Measurements from ENCODE around the gene SCRT2.

SCRT2 gene

DNA sequence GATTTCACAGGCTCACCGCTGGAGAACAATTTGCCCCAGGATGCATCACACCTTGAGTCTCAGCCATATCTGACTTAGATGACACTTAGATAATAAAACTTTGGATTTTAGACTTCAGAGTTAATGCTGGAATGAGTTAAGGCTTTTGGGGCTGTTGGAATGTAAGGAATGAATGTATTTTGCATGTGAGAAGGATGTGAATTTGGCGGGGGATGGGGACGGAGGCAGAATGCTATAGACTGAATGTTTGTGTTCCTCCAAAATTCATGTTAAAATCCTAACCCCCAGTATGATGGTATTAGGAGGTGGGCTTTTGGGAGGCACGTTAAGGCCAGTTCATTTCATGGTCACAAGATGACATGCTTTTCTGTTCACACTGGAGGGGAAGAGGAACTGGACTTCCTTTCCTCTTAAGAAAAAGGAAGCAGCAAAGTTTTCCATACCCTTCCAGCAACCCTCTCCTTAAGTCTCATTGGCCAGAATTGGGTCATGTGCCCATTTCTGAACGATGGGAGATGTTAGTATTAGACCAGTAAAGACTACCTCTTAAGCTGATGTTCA, 16.8 kb downstream of the SCRT2 start:
- no peak overlapping the region for H3K4me3 ChIP-seq (ENCODE audit: severe bottlenecking)

DNA sequence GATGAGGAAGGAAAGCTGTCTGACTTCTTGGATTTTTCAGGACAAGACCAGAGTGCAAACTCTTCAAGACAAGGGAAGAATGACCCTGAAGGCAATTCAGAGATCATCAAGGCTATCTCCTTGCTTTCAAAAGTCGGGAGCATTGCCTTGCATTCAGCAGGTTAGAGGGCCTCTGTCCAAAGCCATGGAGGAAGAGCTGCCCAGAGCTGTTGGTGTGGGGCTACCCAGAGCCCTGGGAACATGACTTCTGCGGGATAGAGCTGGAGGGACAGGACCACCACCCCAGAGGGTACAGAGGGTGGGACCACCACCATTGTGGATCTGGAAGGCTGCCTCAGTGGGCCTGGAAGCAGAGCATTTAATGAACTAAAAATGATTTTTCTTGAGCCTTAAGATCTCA, 17.4 kb downstream of the SCRT2 start:
- H3K27me3 ChIP-seq (ENCODE audit: insufficient read depth, poor library complexity, severe bottlenecking): peaks cover 32% of the 10 kb centered on the region
- ATAC-seq (ENCODE audit: low read depth): no peak
- no peak overlapping the region for H3K4me3 ChIP-seq (ENCODE audit: severe bottlenecking)
- no peaks in the 10 kb centered on the region for H3K36me3 ChIP-seq (ENCODE audit: low read depth)
- no peaks in the 10 kb centered on the region for H3K4me1 ChIP-seq (ENCODE audit: insufficient read depth, poor library complexity, severe bottlenecking)
- DNase-seq (ENCODE audit: low spot score): no peak
- TF ChIP-seq, protein P1, sequence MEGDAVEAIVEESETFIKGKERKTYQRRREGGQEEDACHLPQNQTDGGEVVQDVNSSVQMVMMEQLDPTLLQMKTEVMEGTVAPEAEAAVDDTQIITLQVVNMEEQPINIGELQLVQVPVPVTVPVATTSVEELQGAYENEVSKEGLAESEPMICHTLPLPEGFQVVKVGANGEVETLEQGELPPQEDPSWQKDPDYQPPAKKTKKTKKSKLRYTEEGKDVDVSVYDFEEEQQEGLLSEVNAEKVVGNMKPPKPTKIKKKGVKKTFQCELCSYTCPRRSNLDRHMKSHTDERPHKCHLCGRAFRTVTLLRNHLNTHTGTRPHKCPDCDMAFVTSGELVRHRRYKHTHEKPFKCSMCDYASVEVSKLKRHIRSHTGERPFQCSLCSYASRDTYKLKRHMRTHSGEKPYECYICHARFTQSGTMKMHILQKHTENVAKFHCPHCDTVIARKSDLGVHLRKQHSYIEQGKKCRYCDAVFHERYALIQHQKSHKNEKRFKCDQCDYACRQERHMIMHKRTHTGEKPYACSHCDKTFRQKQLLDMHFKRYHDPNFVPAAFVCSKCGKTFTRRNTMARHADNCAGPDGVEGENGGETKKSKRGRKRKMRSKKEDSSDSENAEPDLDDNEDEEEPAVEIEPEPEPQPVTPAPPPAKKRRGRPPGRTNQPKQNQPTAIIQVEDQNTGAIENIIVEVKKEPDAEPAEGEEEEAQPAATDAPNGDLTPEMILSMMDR (IDR thresholded peaks at IDR 0.05; ENCODE audit: poor library complexity, severe bottlenecking): no peak
- no peaks in the 10 kb centered on the region for H3K9me3 ChIP-seq (ENCODE audit: severe bottlenecking)
- H3K27ac ChIP-seq (ENCODE audit: poor library complexity, severe bottlenecking): no peak overlapping the region

More for the DNA sequence above, 16.8 kb downstream of the SCRT2 start:
- Histone ChIP-seq H3K27ac (ENCODE audit: poor library complexity, severe bottlenecking) (no peak overlapping the region), H3K9me3 (ENCODE audit: severe bottlenecking) (no peaks in the 10 kb centered on the region), H3K27me3 (ENCODE audit: insufficient read depth, poor library complexity, severe bottlenecking) (peaks cover 38% of the 10 kb centered on the region), H3K36me3 (ENCODE audit: low read depth) (no peaks in the 10 kb centered on the region), H3K4me1 (ENCODE audit: insufficient read depth, poor library complexity, severe bottlenecking) (no peaks in the 10 kb centered on the region)
- no peak for DNase-seq (ENCODE audit: low spot score)
- TF ChIP-seq, protein P1 (IDR thresholded peaks at IDR 0.05; ENCODE audit: poor library complexity, severe bottlenecking): no peak
- ATAC-seq (ENCODE audit: low read depth): no peak

DNA sequence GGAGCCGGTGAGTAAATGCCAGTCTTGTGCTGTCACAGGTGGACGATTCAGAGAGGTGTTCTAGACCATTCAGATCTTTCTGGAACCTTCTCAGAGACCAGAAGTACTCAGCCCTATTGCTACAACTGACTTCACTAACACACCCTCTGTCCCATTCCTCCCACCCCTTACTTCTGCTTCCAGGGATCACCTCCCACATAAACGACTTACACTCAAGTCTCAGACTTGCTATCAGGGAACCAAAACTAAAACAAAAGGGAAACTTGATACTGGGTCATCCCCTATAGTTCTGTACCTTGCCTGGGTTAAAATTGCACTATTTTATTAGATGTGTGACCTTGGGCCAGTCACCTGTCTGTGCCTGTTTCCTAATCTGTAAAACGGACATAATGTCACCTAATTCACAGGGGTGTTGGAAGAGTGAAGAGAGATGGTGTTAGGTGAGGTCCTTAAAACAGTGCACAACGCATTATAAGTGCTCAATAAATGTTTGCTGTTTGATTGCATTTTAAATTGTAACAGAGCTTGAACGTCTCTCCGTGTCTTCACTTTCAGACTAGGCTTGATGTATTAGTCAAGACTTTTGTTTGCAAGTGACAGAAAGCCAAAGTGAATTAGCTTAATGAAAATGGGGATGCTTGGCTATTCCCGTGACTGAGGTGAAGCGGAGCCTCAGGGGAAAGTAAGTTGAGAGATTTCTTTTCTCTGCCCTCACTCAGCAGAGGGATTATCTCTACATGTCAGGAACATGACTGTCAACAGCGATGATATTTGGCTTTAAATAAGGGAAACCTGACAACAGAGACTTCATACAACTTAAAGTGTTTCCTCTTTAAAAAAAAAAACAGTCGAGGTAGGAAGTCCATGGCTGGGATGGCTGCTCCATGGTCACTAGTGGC, 19.6 kb downstream of the SCRT2 start:
- Histone ChIP-seq H3K4me1 (ENCODE audit: insufficient read depth, poor library complexity, severe bottlenecking) (no peaks in the 10 kb centered on the region), H3K9me3 (ENCODE audit: severe bottlenecking) (no peaks in the 10 kb centered on the region), H3K27me3 (ENCODE audit: insufficient read depth, poor library complexity, severe bottlenecking) (peaks cover 13% of the 10 kb centered on the region), H3K27ac (ENCODE audit: poor library complexity, severe bottlenecking) (no peak overlapping the region), H3K36me3 (ENCODE audit: low read depth) (peaks cover under 1% of the 10 kb centered on the region), H3K4me3 (ENCODE audit: severe bottlenecking) (no peak overlapping the region)
- DNase-seq (ENCODE audit: low spot score) (no peak), ATAC-seq (ENCODE audit: low read depth) (no peak)
- TF ChIP-seq, protein P1 (IDR thresholded peaks at IDR 0.05; ENCODE audit: poor library complexity, severe bottlenecking): no peak

DNA sequence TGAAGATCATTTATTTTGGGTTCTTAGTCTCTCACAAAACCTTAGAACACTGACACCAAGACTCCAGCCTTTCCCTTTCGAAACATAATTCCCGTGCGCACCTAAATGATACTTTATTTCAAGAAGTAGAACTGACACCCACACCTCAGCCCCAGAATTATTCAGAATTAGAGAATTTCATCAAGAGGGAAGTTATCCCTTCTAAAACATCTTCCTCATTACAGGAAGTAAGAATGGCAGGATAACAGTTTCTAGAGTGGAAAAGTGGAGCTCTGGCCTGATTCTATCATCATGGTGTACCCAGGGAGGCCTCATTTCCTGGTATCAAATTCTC, 21.2 kb downstream of the SCRT2 start:
- DNase-seq (ENCODE audit: low spot score): no peak
- Histone ChIP-seq H3K27me3 (ENCODE audit: insufficient read depth, poor library complexity, severe bottlenecking) (peaks cover 13% of the 10 kb centered on the region), H3K27ac (ENCODE audit: poor library complexity, severe bottlenecking) (no peak overlapping the region), H3K4me3 (ENCODE audit: severe bottlenecking) (no peak overlapping the region), H3K36me3 (ENCODE audit: low read depth) (peaks cover 15% of the 10 kb centered on the region), H3K9me3 (ENCODE audit: severe bottlenecking) (no peaks in the 10 kb centered on the region), H3K4me1 (ENCODE audit: insufficient read depth, poor library complexity, severe bottlenecking) (no peaks in the 10 kb centered on the region)
- no peak for ATAC-seq (ENCODE audit: low read depth)
- TF ChIP-seq, protein P1 (IDR thresholded peaks at IDR 0.05; ENCODE audit: poor library complexity, severe bottlenecking): no peak
